Chondrocyte (in vitro differentiated cells): Measurements from ENCODE around the gene CTBP1. TPM values are rescaled to one million over a fixed set of nuclear protein-coding genes. Genes with fewer than 3 reads are reported as not detected.

ENCODE experiments used
- DNase-seq: peaks from one replicate; pipeline ENCODE4 v3.0.0; 2021; ENCODE audit warnings: mixed read lengths, low spot score
- H3K27ac Mint-ChIP-seq: one replicate; pipeline ENCODE4 v1.8.0; 2021; ENCODE audit warnings: mild to moderate bottlenecking, moderate library complexity, mixed read lengths; ENCODE audit not compliant: unreplicated experiment
- H3K27me3 Mint-ChIP-seq: 2 replicates; pipeline ENCODE4 v1.8.0; 2021; ENCODE audit warnings: low read depth, mixed read lengths
- H3K36me3 Mint-ChIP-seq: 2 replicates; pipeline ENCODE4 v1.8.0; 2021; ENCODE audit warnings: low read depth, mixed read lengths
- H3K4me1 Mint-ChIP-seq: 2 replicates; pipeline ENCODE4 v1.8.0; 2021; ENCODE audit warnings: low read depth, mild to moderate bottlenecking, mixed read lengths
- H3K4me3 Mint-ChIP-seq: one replicate; pipeline ENCODE4 v1.8.0; 2021; ENCODE audit warnings: mild to moderate bottlenecking, moderate library complexity, mixed read lengths; ENCODE audit not compliant: unreplicated experiment
- H3K9me3 Mint-ChIP-seq: 2 replicates; pipeline ENCODE4 v1.8.0; 2021; ENCODE audit warnings: low read depth, mixed read lengths
- total RNA-seq: library from RNA; stranded (reverse); gene quantifications from 3 replicates; pipeline ENCODE4 v1.2.1, GENCODE V29; 2021
- TF ChIP-seq, protein P1 (sequence below): fragments of 200-600 bp; sonication (generic); IDR thresholded peaks from 2 replicates; pipeline ENCODE4 v1.5.0; 2021; ENCODE audit warnings: antibody characterized with exemption, mild to moderate bottlenecking, moderate library complexity

The CTBP1 gene
- total RNA-seq, 1 donor from 2014 or later, result 151 TPM

DNA sequence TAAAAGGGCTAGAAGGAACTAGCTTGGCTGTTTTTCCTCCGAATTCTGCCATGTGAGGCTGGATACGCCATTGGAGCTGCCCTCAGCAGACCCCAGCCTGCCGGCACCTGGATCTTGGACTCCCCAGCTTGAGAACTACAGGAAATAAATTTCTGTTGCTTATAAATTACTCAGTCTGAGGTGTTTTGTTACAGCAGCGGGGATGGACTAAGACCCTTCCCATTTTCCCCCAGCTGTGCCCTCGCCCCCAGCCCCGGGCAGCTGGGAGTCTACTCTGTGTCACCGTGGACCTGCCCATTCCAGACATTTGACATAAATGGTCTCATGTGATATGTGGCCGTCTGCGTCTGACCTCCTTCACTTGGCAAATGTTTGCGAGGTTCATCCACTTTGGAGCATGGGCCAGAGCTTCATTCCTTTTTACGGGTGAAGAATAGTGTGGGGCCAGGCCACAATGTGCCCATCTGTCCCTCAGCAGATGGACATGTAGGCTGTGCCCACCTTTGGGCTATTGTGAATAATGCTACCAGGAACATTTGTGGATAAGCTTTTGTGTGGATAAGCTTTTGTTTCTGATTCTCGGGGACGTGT, 45.8 kb downstream of the CTBP1 start:
- H3K36me3 Mint-ChIP-seq, result no peaks in the 10 kb centered on the region
- DNase-seq, result peak; percentile 38
- H3K4me3 Mint-ChIP-seq, result no peak overlapping the region
- H3K27ac Mint-ChIP-seq, result no peak overlapping the region
- H3K27me3 Mint-ChIP-seq, result no peaks in the 10 kb centered on the region
- H3K4me1 Mint-ChIP-seq, result peaks cover 54% of the 10 kb centered on the region
- TF ChIP-seq, protein P1, sequence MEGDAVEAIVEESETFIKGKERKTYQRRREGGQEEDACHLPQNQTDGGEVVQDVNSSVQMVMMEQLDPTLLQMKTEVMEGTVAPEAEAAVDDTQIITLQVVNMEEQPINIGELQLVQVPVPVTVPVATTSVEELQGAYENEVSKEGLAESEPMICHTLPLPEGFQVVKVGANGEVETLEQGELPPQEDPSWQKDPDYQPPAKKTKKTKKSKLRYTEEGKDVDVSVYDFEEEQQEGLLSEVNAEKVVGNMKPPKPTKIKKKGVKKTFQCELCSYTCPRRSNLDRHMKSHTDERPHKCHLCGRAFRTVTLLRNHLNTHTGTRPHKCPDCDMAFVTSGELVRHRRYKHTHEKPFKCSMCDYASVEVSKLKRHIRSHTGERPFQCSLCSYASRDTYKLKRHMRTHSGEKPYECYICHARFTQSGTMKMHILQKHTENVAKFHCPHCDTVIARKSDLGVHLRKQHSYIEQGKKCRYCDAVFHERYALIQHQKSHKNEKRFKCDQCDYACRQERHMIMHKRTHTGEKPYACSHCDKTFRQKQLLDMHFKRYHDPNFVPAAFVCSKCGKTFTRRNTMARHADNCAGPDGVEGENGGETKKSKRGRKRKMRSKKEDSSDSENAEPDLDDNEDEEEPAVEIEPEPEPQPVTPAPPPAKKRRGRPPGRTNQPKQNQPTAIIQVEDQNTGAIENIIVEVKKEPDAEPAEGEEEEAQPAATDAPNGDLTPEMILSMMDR, result no peak
- H3K9me3 Mint-ChIP-seq, result no peaks in the 10 kb centered on the region

DNA sequence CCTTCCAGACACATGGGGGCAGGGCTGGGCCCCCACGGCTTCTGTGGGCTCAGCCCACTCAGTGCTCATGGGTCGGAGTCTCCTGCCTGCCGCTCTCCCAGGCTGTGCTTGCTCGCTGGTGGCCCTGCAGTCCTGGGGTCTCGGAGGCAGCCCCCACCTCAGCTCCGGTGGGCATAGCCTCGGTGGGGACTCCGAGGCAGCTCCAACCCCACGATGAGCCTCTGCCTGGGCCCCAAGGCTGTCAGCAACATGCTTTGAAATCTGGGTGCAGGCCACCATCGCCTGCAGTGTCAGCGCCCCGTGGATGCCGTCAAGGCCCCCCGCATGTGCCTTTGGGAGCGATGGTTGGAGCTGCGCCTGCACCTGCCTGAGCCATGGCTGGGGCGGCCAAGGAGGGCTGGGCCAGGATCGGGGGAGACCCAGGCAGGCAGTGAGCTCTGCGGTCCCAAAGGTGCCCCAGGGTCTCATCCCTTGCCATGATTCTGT, 46.4 kb downstream of the CTBP1 start:
- no peaks in the 10 kb centered on the region for H3K36me3 Mint-ChIP-seq
- H3K4me1 Mint-ChIP-seq, result peaks cover 56% of the 10 kb centered on the region
- TF ChIP-seq, protein P1, result no peak
- H3K9me3 Mint-ChIP-seq, result no peaks in the 10 kb centered on the region
- DNase-seq, result peak; percentile 83
- H3K27ac Mint-ChIP-seq, result no peak overlapping the region
- no peaks in the 10 kb centered on the region for H3K27me3 Mint-ChIP-seq
- H3K4me3 Mint-ChIP-seq, result no peak overlapping the region

DNA sequence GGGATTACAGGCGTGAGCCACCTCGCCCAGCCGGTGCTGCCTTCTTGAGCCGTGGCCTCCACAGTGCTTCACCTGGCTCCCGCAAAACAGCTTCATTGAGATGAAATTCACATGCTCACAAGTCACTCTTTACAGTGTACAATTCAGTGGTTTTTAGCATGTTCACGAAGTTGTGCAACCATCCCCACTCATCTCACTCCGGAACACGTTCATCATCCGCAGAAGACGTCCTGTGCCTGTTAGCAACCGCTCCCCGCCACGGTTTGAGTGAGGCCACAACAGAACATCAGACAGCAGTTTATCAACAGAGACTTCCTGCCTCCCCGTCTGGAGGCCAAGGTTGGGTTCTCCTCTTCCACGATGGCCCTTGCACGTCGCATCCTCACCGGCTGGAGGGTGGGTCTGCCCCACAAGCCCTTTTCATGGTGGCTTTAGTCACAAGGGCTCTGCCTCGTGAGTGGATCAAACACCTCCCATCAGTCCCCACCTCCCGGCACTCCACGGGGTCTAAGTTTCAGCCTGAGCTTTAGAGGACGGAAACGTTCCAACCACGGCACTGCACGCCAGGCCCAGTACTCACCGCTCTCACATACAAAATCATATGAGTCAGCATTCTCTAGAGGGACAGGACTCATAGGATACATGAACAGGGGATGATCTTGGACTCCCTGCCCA, 46.9 kb downstream of the CTBP1 start:
- Mint-ChIP-seq H3K4me3 (no peak overlapping the region), H3K36me3 (no peaks in the 10 kb centered on the region), H3K4me1 (peaks cover 55% of the 10 kb centered on the region), H3K9me3 (no peaks in the 10 kb centered on the region), H3K27me3 (no peaks in the 10 kb centered on the region), H3K27ac (peak overlapping the region; percentile 74)
- DNase-seq, result peak; percentile 59
- TF ChIP-seq, protein P1, result no peak

DNA sequence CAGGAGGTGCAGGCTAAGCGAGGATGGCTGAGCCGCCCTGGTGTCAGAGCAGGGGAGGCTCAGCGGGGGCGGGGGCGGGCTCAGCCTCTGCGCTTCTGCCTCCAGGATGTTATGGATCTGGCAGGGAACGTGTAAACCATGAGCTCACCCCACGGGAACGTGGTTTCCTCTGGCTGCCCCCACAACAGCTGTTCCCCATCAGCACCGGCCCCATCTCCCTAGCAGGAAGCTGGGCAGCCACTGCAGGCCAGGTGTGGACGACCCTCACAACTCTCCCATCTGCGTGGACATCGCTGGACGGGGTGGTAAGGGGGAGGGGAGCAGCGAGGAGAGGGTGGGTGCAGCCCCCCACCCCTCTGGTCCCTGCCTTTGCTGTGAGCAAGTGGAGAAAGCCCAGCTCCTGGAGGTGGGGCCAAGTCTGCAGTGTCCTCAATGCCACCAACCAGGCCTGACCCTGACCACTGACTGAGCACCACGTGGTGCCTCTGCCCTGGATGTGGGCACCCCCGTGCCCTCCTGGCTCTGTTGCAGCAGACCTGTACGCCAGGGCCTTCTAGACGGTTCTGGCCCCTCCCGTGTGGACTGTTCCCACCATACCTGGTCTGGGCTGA, 48.4 kb downstream of the CTBP1 start:
- no peaks in the 10 kb centered on the region for H3K36me3 Mint-ChIP-seq
- peaks cover 55% of the 10 kb centered on the region for H3K4me1 Mint-ChIP-seq
- no peaks in the 10 kb centered on the region for H3K9me3 Mint-ChIP-seq
- no peak overlapping the region for H3K4me3 Mint-ChIP-seq
- peak; percentile 86 for DNase-seq
- peak overlapping the region; percentile 49 for H3K27ac Mint-ChIP-seq
- no peaks in the 10 kb centered on the region for H3K27me3 Mint-ChIP-seq
- TF ChIP-seq, protein P1, result no peak

DNA sequence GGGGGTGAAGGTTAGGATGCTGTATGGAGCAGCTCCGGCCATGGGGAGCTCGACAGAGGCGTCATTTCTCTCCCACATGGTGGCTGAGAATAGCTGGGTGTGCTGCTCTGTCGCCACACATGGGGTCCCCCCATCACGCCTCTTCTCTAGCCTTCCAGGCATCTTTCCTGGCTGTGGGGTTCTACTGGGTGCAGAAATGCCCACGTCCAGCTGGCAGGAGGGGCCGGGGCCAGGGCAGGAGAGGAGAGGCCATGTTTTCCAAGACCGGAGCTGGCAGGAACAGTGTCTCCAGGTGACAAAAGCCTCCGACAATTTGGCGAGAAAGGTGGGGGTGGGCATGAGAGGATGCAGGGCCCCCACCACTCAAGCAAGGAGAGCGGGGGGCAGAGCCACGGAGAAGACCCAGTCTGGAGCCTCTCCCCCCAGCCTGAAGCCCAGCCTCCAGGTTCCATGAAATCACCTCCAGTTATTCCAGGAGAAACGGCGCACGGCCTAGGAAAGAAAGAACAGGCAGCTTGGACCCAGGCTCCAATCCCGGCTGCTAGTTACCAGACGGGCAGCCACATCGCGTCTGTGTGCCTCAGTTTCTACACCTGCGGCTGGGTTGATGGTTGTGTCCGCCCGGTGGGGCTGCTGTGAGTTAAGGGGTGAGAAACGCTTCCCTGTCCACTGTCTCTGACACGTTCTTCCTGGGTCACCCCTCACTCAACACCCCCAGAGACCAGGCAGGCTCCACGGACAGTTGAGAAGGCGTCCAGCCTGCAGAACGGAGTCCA, 49.2 kb downstream of the CTBP1 start:
- DNase-seq, result peak; percentile 68
- Mint-ChIP-seq H3K27ac (peak overlapping the region; percentile 49), H3K36me3 (no peaks in the 10 kb centered on the region), H3K4me3 (no peak overlapping the region), H3K27me3 (no peaks in the 10 kb centered on the region), H3K4me1 (peaks cover 50% of the 10 kb centered on the region), H3K9me3 (no peaks in the 10 kb centered on the region)
- TF ChIP-seq, protein P1, result no peak
